Subcutaneous adipose tissue (tissue), 4 donors: ENCODE data around the gene FAM20A. TPM values are rescaled to one million over a fixed set of nuclear protein-coding genes. Genes with fewer than 3 reads are reported as not detected.

ENCODE experiments used
- total RNA-seq, 4 donors: library from RNA; depleted of rRNA; stranded (reverse); fragments of >200 nt; gene quantifications; one replicate each; pipeline ENCODE4 v1.1.0, GENCODE V29; 2016
- TF ChIP-seq, protein P1 (sequence below): fragments of 450-650 bp; IDR thresholded peaks from one replicate; pipeline ENCODE4 v1.5.1; 2016; ENCODE audit warnings: low read depth, mild to moderate bottlenecking, control low read depth, antibody characterized with exemption, moderate library complexity

Gene FAM20A
- total RNA-seq, 4 donors from 2014 or later = 7.7 to 17.0 (median 12.3) TPM

DNA sequence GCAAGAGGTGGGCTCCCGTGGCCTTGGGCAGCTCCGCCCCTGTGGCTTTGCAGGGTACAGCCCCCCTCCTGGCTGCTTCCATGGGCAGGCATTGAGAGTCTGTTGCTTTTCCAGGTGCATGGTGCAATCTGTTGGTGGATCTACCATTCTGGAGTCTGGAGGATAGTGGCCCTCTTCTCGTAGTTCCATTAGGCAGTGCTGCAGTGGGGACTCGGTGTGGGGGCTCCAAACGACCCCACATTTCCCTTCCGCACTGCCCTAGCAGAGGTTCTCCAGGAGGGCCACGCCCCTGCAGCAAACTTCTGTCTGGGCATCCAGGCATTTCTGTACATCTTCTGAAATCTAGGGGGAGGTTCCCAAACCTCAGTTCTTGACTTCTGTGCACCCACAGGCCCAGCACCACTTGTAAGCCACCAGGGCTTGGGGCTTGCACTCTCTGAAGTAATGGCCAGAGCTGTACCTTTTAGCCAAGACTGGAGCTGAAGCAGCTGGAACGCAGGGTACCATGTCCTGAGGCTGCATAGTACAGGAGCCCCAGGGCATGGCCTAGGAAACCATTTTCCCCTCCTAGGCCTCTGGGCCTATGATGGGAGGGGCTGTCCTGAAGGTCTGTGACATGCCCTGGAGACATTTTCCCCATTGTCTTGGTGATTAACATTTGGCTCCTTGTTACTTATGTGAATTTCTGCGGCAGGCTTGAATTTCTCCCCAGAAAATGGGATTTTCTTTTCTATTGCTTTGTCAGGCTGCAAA, 82.9 kb downstream of the FAM20A start:
- TF ChIP-seq, protein P1, sequence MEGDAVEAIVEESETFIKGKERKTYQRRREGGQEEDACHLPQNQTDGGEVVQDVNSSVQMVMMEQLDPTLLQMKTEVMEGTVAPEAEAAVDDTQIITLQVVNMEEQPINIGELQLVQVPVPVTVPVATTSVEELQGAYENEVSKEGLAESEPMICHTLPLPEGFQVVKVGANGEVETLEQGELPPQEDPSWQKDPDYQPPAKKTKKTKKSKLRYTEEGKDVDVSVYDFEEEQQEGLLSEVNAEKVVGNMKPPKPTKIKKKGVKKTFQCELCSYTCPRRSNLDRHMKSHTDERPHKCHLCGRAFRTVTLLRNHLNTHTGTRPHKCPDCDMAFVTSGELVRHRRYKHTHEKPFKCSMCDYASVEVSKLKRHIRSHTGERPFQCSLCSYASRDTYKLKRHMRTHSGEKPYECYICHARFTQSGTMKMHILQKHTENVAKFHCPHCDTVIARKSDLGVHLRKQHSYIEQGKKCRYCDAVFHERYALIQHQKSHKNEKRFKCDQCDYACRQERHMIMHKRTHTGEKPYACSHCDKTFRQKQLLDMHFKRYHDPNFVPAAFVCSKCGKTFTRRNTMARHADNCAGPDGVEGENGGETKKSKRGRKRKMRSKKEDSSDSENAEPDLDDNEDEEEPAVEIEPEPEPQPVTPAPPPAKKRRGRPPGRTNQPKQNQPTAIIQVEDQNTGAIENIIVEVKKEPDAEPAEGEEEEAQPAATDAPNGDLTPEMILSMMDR = no peak

DNA sequence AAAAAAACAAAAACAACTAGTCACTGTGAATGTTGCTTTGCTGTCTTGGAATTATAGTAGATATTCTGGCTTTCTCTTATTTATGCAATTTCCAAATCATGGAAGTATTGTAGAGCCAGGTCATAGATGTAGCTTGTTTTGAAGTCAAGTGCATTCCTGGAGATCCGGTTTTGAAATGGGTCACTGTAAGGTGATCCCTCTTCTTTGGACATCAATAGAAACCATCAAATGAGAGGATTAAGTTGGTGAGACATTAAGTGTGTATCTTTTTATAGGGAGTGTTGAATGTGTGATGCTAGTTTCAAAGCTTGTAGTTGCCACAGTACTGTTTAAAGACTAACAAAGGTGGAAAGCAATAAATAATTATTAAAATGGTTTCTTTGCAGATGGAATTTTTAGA, 84.4 kb downstream of the FAM20A start:
- TF ChIP-seq, protein P1 = no peak

DNA sequence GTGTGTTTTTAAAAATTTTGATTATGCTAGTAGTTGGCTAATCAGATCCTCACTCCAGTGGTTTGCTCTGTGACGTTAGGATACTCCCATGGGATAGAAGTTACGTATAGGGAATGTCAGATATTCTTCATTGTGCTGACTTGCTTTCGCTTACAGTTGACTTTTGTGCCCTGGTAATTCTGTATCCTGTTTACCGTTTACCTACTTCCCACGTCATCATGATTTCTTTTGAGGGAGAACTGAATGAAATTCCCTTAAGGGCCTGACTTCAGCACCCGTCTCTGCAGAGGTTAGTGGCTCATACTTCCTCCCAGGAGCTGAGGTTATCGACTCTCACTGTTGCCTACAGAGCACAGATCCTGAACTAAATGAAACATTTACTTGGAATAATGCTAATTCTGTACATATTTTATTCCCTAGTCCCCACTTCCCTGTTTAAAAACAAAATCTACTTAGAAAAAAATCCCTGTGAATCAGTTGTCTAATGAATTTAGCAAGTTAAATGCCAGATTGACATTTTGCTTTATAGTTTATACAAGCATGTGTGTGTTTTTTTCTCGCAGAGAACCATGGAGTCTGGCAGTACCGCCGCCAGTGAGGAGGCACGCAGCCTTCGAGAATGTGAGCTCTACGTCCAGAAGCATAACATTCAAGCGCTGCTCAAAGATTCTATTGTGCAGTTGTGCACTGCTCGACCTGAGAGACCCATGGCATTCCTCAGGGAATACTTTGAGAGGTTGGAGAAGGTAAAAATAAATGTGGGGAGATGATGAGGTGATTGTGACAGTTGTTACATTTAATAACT, 86.1 kb downstream of the FAM20A start:
- TF ChIP-seq, protein P1 = no peak

DNA sequence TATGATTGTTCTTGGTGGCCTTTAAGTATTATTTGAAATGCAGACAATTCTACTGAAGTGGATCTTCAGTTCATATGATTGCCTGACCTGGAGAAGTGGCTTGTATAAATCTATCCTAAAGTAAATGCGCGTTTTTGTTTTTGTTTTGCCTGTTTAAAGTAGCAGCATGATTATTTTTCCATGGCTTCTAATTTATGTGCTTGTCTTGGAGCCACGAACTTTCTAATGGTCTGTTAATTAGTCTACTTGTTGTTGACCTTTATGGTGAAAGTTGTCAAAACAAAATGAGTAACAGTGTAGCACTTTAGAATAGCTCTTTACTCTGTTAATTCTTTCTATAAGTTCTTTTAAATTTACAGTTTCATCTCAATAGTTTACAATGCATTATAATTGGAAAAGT, 87.2 kb downstream of the FAM20A start:
- TF ChIP-seq, protein P1 = no peak

DNA sequence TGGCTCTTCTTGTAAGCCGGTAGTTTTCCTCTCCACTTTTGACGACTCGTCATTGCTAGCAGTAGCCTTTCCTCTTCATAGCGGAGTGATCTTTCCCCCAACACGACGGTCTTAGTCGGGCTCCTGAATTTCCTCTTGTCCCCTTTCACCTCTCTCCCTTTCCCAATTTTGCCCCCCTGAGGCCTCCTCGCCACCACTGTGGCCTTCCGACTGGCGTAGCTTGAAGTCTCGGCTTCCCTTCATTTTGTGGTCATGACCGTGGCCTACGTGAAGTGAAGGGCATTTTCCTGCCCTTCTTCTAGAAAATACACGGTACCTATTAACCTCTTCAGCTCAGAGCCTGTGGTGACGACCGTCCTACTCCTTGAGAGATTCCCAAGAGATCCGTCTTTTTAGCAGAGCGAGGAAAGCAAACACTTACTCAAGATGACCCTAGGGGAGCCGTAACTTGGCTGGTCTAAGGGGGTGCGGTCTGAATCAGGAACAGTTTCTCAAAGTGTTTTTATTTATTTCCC, 88.2 kb downstream of the FAM20A start:
- TF ChIP-seq, protein P1 = no peak

DNA sequence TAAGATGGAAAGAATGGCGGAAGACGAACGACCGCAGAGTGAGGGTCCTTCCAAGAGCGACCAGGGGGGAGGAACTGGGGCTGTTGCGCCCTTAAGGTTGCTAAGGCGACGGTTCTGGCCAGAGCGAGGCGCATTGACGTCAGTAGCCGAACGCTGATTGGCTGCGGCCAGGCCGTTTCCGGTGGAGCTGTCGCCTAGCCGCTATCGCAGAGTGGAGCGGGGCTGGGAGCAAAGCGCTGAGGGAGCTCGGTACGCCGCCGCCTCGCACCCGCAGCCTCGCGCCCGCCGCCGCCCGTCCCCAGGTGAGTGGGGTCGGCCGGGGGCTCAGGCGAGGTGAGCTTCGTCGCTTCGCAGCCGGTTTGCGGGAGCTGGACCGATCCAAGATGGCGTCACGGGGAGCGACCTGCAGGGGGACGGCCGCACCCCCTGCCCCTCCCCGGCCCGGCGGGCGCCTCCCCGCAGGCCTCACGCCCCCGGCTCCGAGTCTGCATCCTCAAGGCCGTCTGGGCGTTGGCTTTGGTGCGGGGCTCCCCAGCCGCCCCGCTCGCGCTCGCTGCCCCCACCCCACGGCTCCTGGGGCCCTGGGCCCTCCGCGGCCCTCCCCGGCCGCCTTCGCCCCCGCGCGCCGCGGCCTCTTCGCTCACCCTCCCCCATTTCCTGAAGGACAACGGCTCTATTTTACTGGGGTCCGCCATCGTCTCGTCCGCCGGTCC, 88.8 kb downstream of the FAM20A start, which contains the start of gene PRKAR1A:
PRKAR1A (plus strand) TSS at position 184 of the 713 bp plus-strand sequence. CDS start 2,970 bp downstream, outside the sequence.
- TF ChIP-seq, protein P1 = no peak
